NCI-H1092 (cell line): Measurements from ENCODE around the gene TMEM150C.
"Not testable (repeated sequence)": the region's sequence is repeated elsewhere in the genome, so short reads cannot be mapped to it uniquely, and the experiment has no call there.

Source experiments
- DNase-seq: peaks from one replicate; lab custom pipeline; 2025; lab: John Stamatoyannopoulos, UW

TMEM150C gene

GRCh38 chr4:82515705-82516104, 46.1 kb downstream of the TMEM150C start:
- DNase-seq = peak; percentile 49

GRCh38 chr4:82513382-82513781, 48.4 kb downstream of the TMEM150C start:
- DNase-seq = no peak

- DNase-seq = no peak
Observed at GRCh38 chr4:82510216-82510615, 51.6 kb downstream of the TMEM150C start.

- peak; percentile 31 for DNase-seq
Observed at GRCh38 chr4:82508806-82509428, 52.9 kb downstream of the TMEM150C start.

- no peak for DNase-seq
Observed at GRCh38 chr4:82508011-82508410, 53.8 kb downstream of the TMEM150C start.

GRCh38 chr4:82501154-82501442, 60.7 kb downstream of the TMEM150C start:
- DNase-seq = peak; percentile 61

GRCh38 chr4:82500435-82501153, 61.2 kb downstream of the TMEM150C start:
- DNase-seq = peak; percentile 92

- DNase-seq = peak; percentile 63
Observed at GRCh38 chr4:82499738-82500434, 61.9 kb downstream of the TMEM150C start.

GRCh38 chr4:82496349-82496748, 65.4 kb downstream of the TMEM150C start:
- DNase-seq = no peak

GRCh38 chr4:82495666-82496065, 66.1 kb downstream of the TMEM150C start:
- DNase-seq = no peak

GRCh38 chr4:82493721-82494425, 67.9 kb downstream of the TMEM150C start:
- DNase-seq = no peak

GRCh38 chr4:82491251-82491960, 70.4 kb downstream of the TMEM150C start:
- DNase-seq = peak; percentile 91

- DNase-seq = no peak
Observed at GRCh38 chr4:82489987-82490386, 71.8 kb downstream of the TMEM150C start.

GRCh38 chr4:82489076-82489475, 72.7 kb downstream of the TMEM150C start:
- no peak for DNase-seq

GRCh38 chr4:82484996-82485783, 76.6 kb downstream of the TMEM150C start:
- no peak for DNase-seq

- DNase-seq = no peak
Observed at GRCh38 chr4:82482387-82482786, 79.4 kb downstream of the TMEM150C start.

- no peak for DNase-seq
Observed at GRCh38 chr4:82481506-82481840, 80.3 kb downstream of the TMEM150C start.

- no peak for DNase-seq
Observed at GRCh38 chr4:82480771-82481505, 80.8 kb downstream of the TMEM150C start.

- DNase-seq = no peak
Observed at GRCh38 chr4:82479562-82479961, 82.2 kb downstream of the TMEM150C start.

- not testable (repeated sequence) for DNase-seq
Observed at GRCh38 chr4:82477469-82477868, 84.3 kb downstream of the TMEM150C start.

- not testable (repeated sequence) for DNase-seq
Observed at GRCh38 chr4:82475931-82476330, 85.9 kb downstream of the TMEM150C start.
